GM10847 (cell line): Measurements from ENCODE around the gene GALNT10.

Experiments
- POLR2A ChIP-seq: IDR thresholded peaks from 2 replicates; pipeline ENCODE4 v1.6.1; 2011; ENCODE audit not compliant: insufficient read length; ENCODE audit errors: extremely low read depth

The GALNT10 gene

GRCh38 chr5:154190595-154191304, at the start of gene GALNT10:
GALNT10 (plus strand) TSS chr5:154190733; CDS start chr5:154190867, 134 bp downstream.
- TF ChIP-seq POLR2A: peak; percentile 81

GRCh38 chr5:154141745-154142221, 48.8 kb upstream of the GALNT10 start:
- TF ChIP-seq POLR2A: no peak

GRCh38 chr5:154143211-154143641, 47.3 kb upstream of the GALNT10 start:
- no peak for TF ChIP-seq POLR2A

GRCh38 chr5:154145268-154145667, 45.3 kb upstream of the GALNT10 start:
- TF ChIP-seq POLR2A: no peak

GRCh38 chr5:154146409-154146808, 44.1 kb upstream of the GALNT10 start:
- no peak for TF ChIP-seq POLR2A

- no peak for TF ChIP-seq POLR2A
Observed at GRCh38 chr5:154147666-154148065, 42.9 kb upstream of the GALNT10 start.

GRCh38 chr5:154157483-154158378, 32.8 kb upstream of the GALNT10 start:
- no peak for TF ChIP-seq POLR2A

GRCh38 chr5:154158379-154158737, 32.2 kb upstream of the GALNT10 start:
- TF ChIP-seq POLR2A: no peak

GRCh38 chr5:154159343-154159742, 31.2 kb upstream of the GALNT10 start:
- no peak for TF ChIP-seq POLR2A

- TF ChIP-seq POLR2A: no peak
Observed at GRCh38 chr5:154162539-154163151, 27.9 kb upstream of the GALNT10 start.

GRCh38 chr5:154163327-154164248, 26.9 kb upstream of the GALNT10 start:
- TF ChIP-seq POLR2A: no peak

- no peak for TF ChIP-seq POLR2A
Observed at GRCh38 chr5:154164249-154164581, 26.3 kb upstream of the GALNT10 start.

GRCh38 chr5:154165886-154166285, 24.6 kb upstream of the GALNT10 start:
- TF ChIP-seq POLR2A: no peak

- no peak for TF ChIP-seq POLR2A
Observed at GRCh38 chr5:154166901-154167791, 23.4 kb upstream of the GALNT10 start.
